NOMO-1 treated with DMSO at 0.1 percent for 48 hours (cell line): ENCODE measurements around the gene KLHL29.
"Not testable (repeated sequence)": the region's sequence is repeated elsewhere in the genome, so short reads cannot be mapped to it uniquely, and the experiment has no call there.

ENCODE experiments used
- DNase-seq: peaks from one replicate; lab custom pipeline; 2025; ENCODE audit not compliant: unreplicated experiment; lab: John Stamatoyannopoulos, UW

Gene KLHL29

GRCh38 chr2:23367760-23368159 lies 17.2 kb upstream of the KLHL29 start:
- no peak for DNase-seq

GRCh38 chr2:23373666-23374065 lies 11.3 kb upstream of the KLHL29 start:
- no peak for DNase-seq

- DNase-seq: no peak
These were observed 9.5 kb upstream of the KLHL29 start for GRCh38 chr2:23375448-23375847.

DNA sequence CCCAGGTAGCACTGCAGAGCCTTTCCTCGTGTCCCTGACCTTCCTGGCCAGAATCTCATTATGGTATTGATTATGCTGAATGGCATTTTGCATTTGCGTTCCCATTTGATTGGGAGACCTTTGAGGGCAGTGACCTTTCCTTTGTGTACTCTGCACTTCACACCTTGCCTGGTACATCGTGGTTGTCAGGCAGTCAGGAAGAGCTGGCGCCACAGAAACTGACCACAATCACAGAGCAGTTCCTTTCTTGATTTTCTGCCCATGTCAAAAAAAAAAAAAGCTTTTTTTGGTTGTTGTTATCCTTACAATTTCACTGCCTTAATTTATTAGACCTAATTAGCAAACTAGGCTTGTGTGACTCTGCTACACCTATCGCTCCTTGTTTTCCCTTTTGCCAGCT lies 8.9 kb upstream of the KLHL29 start:
- DNase-seq: no peak

GRCh38 chr2:23376972-23377371 lies 8.0 kb upstream of the KLHL29 start:
- no peak for DNase-seq

- no peak for DNase-seq
These were observed 7.2 kb upstream of the KLHL29 start for GRCh38 chr2:23377771-23378170.

DNA sequence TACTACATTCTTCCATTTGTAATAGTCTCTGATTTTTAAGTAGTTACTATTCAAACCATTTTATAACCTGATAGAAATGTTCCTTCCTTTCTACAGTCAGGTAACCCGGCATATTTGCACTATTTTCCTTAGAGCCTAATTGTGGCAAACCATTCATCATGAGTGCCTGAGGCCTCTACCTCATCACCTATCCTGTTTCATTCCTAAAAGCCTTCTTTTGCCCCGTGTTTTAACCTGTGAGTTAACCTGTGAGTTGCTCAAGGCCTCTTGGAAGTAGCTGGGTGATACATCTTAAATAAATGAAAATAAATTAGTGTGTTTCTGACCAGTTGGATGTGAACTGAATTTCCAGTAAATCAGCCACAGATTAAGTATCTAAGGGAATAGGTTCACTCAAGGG lies 6.5 kb upstream of the KLHL29 start:
- no peak for DNase-seq

GRCh38 chr2:23379220-23379695 lies 5.7 kb upstream of the KLHL29 start:
- DNase-seq: no peak

DNA sequence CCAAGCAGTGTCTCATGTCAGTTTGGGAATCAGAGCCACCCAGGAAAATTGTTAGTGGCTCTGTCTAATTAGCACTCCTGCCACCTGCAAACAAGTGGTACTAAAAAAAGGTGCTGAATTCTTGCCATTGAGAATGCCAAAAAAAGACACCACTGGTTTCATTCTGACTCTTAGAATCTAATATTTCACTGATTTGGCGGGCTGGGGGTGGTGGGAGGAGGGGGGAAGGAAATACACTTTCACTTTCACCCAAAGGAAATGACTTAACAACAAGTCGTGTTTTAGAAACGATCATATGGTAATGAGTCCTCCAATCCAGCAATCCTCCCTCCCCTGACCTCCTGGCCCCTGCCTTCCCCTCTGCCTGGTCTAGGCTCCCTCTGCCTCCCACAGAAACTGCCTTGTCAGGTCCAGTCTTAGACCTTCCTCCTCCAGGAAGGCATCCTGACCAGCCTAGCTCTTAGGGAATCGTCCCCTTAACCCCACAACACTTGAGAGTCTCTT lies 4.4 kb upstream of the KLHL29 start:
- peak; percentile 32 for DNase-seq

GRCh38 chr2:23381084-23381483 lies 3.9 kb upstream of the KLHL29 start:
- peak; percentile 71 for DNase-seq

GRCh38 chr2:23381485-23381884 lies 3.5 kb upstream of the KLHL29 start:
- DNase-seq: no peak

DNA sequence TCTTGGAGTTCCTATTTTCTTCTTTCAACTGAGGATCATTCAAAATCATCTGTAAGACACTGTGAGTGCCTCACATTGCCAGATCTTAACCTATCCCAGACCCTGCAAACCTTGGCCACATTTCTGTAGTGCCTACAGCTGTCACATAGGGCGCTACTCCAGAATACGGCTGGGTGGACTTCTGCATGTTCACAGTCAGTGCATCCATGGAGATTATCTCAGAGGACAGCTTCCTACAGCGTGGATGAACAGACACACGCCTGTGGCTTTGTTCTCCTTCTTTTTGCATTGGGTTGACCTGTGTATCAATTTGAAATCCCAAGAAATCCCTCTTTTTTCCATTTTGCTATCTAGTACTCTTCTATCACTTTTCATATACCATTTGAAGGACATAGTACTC lies 1.9 kb upstream of the KLHL29 start:
- DNase-seq: no peak

DNA sequence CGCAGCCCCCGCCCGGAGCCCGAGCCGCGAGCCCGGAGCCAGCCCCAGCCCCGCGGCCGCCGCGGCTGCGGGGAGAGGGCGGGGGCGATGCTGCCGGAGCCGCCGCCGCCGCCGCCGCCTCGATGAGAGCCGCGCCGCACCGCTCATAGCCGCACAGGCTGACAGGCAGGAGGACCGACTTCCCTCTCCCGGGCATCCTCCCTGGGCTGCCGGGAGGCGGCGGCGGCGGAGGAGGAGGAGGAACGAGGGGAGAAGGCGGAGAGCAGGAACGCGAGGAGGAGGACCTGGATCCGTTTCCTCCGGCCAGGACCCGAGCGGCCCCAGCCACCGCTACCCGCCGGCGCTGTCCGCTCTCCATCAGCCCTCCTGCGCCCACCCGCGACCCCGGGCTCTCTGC lies 370 bp downstream of the KLHL29 start:
- DNase-seq: no peak

GRCh38 chr2:23385748-23386338 lies 864 bp downstream of the KLHL29 start:
- no peak for DNase-seq

- no peak for DNase-seq
These were observed 1.6 kb downstream of the KLHL29 start for GRCh38 chr2:23386339-23387220.

DNA sequence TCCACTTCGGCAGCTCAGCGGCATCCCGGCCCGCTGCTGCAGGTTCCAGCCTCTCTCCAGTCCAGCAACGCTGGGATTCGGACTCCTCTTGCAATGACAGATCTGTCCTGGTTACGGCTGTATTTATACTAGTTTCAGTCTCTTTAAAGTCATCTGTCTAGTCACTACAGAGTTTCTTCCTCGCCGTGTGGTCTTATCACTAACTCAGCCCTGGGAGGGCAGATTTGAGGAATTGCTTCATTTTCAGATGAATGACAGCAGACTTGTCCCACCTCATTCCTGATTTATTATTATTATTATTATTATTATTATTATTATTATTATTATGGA lies 2.2 kb downstream of the KLHL29 start:
- DNase-seq: no peak

GRCh38 chr2:23387845-23388244 lies 2.9 kb downstream of the KLHL29 start:
- DNase-seq: no peak

DNA sequence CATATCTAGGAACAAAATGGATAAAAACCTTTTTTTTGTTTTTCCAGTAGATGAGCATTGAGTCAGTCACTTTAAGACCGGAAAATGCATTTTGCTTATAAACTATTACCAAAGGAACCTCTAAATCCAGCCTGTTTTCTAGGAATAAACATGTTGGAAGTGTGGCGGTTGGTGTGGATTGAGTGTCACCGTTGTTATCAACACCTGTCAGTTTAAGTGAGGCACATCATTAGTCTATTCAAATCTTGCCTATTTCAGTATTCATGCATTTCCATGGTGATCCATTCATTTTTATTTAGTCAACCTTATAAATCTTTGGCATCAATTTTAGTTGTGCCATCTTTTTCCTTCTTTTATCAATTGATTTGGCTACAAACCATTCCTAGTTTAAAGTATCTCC lies 3.3 kb downstream of the KLHL29 start:
- DNase-seq: no peak

DNA sequence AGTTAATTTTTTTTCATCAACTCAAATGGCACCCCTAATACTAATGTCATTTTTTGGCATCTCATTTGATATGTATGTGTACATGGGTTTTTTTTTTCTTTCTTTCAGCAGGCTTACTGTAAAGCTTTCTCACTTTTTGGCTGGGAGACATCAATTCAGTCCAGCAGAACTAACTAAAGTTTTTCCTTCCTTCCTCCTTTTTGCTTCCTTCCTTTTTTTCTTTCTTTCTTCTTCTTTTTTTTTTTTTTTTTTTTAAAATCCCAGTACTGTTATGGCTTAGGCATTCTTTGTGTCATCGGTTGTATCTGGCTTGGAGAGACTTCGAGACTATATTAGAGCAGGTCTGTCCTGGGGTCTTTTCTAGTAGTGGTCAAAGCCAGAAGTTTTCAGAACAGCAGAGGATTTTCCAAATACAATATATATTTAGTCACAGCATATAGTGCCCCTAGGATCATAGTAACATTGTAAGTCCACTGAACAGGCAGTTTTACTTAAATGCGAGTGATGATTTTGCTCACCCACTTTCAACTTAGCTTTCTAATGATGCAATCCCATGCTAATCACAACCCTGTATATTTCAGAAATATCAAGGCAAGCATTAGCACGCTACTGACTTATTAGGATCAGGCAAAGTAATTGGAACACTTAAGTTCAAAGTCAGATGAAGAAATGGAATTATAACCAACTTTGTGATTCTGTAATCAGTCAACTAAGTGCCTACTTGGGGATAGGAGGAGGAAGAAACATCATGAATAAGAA lies 4.0 kb downstream of the KLHL29 start:
- DNase-seq: no peak

DNA sequence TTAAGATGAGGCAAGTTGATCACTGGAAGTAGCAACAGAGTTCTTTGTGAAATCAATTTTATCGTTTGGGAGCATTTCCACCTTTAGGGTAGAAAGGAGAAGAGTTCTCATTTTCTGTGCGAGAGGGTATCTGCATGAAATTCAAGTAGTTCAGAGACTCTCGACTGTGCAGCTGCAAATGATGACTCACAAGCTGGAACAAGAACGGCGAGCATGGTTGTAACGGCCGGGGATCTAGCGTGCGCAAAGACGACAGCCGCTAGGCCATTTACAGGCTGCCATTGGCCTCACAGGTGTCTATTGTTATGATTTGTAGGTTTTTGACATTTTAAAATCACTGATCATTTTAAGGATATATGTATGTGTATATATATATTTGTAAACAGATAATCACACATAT lies 5.2 kb downstream of the KLHL29 start:
- peak; percentile 68 for DNase-seq

DNA sequence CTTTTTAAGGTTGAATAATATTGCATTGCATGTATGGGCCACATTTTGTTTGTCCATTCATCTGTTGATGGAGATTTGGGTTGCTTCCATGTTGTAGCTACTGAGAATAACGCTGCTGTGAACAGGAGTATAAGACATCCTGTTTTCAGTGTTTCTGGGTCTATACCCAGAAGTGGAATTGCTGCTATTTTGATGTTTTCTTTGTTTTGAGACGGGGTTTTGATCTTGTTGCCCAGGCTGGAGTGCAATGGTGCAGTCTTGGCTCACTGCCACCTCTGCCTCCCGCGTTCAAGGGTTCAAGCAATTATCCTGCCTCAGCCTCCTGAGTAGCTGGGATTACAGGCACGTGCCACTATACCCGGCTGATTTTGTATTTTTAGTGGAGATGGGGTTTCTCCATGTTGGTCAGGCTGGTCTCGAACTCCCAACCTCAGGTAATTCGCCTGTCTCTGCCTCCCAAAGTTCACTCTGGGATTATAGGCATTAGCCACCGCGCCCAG lies 6.3 kb downstream of the KLHL29 start:
- not testable (repeated sequence) for DNase-seq

DNA sequence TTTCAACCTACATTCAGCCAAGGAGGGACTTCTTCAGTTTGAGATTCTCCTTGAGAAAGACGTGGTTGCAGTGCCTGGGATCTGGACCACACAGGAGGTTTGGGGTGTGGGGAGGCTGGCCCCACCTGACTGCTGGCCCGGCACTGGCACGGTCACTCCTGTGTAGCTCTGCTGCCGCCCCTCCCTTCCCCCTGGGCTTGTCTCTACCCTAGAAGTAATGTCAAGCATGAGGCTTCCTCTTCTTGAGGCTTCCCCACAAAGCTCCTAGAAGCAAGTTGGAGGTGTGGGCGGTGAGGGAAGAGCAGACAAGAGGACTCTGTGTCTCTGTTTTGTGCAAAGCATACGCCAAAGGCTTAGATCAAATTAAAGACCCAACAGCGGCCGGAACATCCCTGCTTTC lies 8.7 kb downstream of the KLHL29 start:
- no peak for DNase-seq
